Left lung (tissue), 10 donors: ENCODE data around the gene TACC2. TPM values are rescaled to one million over a fixed set of nuclear protein-coding genes. Genes with fewer than 3 reads are reported as not detected.
"Not testable (repeated sequence)": the region's sequence is repeated elsewhere in the genome, so short reads cannot be mapped to it uniquely, and the experiment has no call there.

Experiments used
- ATAC-seq: fragments of 200-7000 bp; cut with Tn5 transposase; one replicate; pipeline ENCODE4 v1.9.1; 2020; ENCODE audit warnings: moderate library complexity
- DNase-seq, 4 donors: peaks; one replicate each; pipeline ENCODE4 v3.0.0-alpha.2; 2013 to 2020
- H3K27ac ChIP-seq, 2 donors: fragments of 200-600 bp; sonication (generic) in 1 of 2; one replicate each; pipeline versions ENCODE4 v1.5.0 to v1.8.0; 2020 to 2021
- H3K27me3 ChIP-seq, 2 donors: fragments of 200-600 bp; sonication (generic) in 1 of 2; one replicate each; pipeline versions ENCODE4 v1.5.0 to v1.8.0; 2020 to 2021
- H3K36me3 ChIP-seq, 2 donors: fragments of 200-600 bp; sonication (generic) in 1 of 2; one replicate each; pipeline versions ENCODE4 v1.5.0 to v1.8.0; 2020 to 2021
- H3K4me1 ChIP-seq, 2 donors: fragments of 200-600 bp; one replicate each; pipeline ENCODE4 v1.8.0; 2021
- H3K4me3 ChIP-seq, 2 donors: fragments of 200-600 bp; sonication (generic) in 1 of 2; one replicate each; pipeline versions ENCODE4 v1.5.0 to v1.8.0; 2020 to 2021; ENCODE audit warnings: mild to moderate bottlenecking in 1 of 2
- H3K9me3 ChIP-seq, 2 donors: fragments of 200-600 bp; sonication (generic) in 1 of 2; one replicate each; pipeline versions ENCODE4 v1.5.0 to v1.8.0; 2020 to 2021
- intact Hi-C, 2 donors: fragments of 100-400 bp; cut with DNase I; formaldehyde crosslinking; loops; one replicate each; pipeline versions ENCODE4 v1.11.2 to v1.14.2; 2022
- polyA plus RNA-seq, 6 donors: library from polyadenylated mRNA; unstranded; fragments of 120-200 nt; gene quantifications; one replicate each; pipeline ENCODE4 v1.2.1, GENCODE V29; 2013; ENCODE audit not compliant: insufficient read length in 6 of 6
- total RNA-seq, 2 donors: library from RNA; stranded (reverse); fragmentation: NEBNext Ultra II Directional; extraction: Animal tissue kit (Norgen Biotek cat#: 25700); gene quantifications; one replicate each; pipeline ENCODE4 v1.2.1, GENCODE V29; 2021
- TF ChIP-seq, protein P1 (sequence below), 2 donors: fragments of 200-600 bp; sonication (generic) in 1 of 2; IDR thresholded peaks; one replicate each; pipeline versions ENCODE4 v1.5.0 to v1.8.0; 2021; ENCODE audit warnings: antibody characterized with exemption in 2 of 2
- donor health status: DM: no; HTN: yes; CAD: no.
- donor health status: DM: no; HTN: no; CAD: no.

TACC2 gene
- total and polyA plus RNA-seq, 8 donors = 21.0 to 193 (median 23.9) TPM

DNA sequence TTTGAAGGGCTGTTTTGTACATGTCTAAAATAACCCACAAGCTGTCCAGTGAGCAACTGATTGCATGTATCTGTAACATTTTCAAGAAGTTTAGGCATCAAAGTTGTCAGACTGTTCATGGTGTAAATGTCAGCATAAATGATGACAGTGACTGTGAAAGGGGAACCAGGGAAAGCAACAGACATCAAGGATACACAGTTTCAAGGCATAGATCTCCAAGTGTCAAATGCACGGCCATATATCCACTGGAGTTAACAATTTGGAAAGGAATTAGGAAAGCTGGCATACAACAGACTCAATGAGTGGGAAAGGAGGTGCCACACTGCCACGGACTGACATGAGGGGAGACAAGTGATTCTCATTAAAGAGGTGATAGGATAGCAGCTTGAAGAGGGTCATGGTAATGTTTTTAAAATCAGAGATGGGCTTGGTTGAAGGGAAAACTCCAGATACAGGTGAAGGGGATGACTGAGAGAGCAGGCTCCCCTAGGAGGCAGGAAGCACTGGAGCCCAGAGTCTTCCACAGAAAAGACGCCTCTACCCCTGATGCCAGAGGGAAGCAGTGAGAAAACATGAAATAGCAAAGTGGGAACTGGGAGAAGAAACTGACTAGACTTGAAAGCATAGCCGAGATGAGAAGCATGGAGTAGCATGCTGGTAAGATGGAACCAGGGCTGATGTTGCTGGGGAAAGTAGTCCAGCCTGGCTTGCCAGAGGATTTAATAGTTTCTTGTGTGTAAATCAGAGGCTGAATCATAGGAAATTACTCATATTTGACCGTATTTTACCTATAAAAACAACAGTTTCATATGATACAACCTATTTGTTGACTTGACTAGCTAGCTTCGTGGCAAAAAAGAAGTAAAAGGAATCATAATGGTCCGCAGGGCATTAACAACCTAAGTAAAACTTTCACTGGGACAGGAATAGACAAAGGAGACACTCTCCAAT, 32.6 kb upstream of the TACC2 start:
- Histone ChIP-seq H3K27me3 (no peaks in the 10 kb centered on the region), H3K36me3 (peaks cover 0 to 71% of the 10 kb centered on the region in 2 donors), H3K4me1 (no peaks in the 10 kb centered on the region), H3K4me3 (no peak overlapping the region), H3K27ac (no peak overlapping the region), H3K9me3 (no peaks in the 10 kb centered on the region)
- DNase-seq (no peak), ATAC-seq (no peak)
- intact Hi-C loops = no loop called here
- TF ChIP-seq, protein P1, sequence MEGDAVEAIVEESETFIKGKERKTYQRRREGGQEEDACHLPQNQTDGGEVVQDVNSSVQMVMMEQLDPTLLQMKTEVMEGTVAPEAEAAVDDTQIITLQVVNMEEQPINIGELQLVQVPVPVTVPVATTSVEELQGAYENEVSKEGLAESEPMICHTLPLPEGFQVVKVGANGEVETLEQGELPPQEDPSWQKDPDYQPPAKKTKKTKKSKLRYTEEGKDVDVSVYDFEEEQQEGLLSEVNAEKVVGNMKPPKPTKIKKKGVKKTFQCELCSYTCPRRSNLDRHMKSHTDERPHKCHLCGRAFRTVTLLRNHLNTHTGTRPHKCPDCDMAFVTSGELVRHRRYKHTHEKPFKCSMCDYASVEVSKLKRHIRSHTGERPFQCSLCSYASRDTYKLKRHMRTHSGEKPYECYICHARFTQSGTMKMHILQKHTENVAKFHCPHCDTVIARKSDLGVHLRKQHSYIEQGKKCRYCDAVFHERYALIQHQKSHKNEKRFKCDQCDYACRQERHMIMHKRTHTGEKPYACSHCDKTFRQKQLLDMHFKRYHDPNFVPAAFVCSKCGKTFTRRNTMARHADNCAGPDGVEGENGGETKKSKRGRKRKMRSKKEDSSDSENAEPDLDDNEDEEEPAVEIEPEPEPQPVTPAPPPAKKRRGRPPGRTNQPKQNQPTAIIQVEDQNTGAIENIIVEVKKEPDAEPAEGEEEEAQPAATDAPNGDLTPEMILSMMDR (IDR thresholded peaks at IDR 0.05) = no peak

DNA sequence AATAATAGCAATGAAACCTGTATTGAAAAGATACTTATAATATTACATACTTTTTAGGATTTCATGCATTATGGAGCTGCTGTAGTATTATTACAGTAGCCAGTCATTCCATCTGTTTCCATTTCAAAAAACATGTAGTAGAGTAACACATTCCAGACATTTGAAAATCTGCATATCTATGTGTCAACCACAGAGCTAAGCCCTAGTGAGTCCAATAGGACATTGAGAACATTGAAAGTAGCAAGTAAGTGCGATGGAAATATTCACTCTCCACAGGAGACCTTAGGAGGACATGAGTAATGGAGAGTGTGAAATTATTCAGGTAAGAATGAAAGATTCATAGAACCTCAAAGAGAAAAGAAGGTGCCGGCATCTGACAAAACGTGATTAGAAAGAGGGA, 29.3 kb upstream of the TACC2 start:
- Histone ChIP-seq H3K4me3 (no peak overlapping the region), H3K9me3 (no peaks in the 10 kb centered on the region), H3K4me1 (no peaks in the 10 kb centered on the region), H3K36me3 (peaks cover 0 to 81% of the 10 kb centered on the region in 2 donors), H3K27ac (no peak overlapping the region), H3K27me3 (no peaks in the 10 kb centered on the region)
- intact Hi-C loops = no loop called here
- TF ChIP-seq, protein P1 (IDR thresholded peaks at IDR 0.05) = no peak
- DNase-seq = no peak
- no peak for ATAC-seq

DNA sequence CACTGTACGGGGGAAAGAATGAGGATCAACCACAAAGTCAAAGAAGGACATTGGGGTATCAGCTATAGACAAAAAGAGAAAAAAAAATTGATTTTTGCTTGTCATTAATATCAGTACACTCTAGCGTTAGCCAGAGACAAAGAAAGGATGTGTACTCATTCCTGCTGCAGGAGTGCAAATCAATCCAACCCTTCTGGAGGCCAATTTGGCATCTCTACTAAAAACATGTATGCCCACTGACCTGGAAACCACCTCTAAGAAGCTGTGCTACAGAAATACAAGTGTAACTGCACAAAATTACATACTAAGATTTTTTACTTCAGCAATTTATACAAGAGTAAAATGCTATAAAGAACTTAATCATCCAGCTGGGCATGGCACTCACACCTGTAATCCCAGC, 27.5 kb upstream of the TACC2 start:
- Histone ChIP-seq H3K4me3 (no peak overlapping the region), H3K9me3 (no peaks in the 10 kb centered on the region), H3K27me3 (no peaks in the 10 kb centered on the region), H3K27ac (no peak overlapping the region), H3K4me1 (no peaks in the 10 kb centered on the region), H3K36me3 (peaks cover 0 to 83% of the 10 kb centered on the region in 2 donors)
- TF ChIP-seq, protein P1 (IDR thresholded peaks at IDR 0.05) = no peak
- ATAC-seq (no peak), DNase-seq (no peak)
- intact Hi-C loops = no loop called here

DNA sequence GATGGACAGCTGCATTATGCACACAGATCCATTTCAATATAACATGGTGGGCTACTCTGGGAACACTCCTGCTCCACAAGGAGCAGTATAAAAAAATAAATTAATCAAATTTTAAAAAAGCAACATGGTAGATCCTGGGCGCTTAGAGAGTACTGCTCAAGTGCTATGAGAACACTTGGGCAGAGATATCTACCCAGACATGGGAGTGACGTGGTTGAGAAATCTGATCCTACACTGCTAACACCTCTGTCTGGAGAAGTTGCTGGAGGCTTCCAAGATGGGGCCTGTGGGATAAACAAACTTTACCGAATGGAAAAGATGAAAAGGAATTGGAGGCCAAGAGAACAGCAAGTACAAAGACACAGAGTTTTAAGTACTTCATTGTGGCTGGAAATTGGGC, 23.0 kb upstream of the TACC2 start:
- H3K9me3 ChIP-seq = no peaks in the 10 kb centered on the region
- H3K36me3 ChIP-seq = peaks cover 0 to 84% of the 10 kb centered on the region in 2 donors

DNA sequence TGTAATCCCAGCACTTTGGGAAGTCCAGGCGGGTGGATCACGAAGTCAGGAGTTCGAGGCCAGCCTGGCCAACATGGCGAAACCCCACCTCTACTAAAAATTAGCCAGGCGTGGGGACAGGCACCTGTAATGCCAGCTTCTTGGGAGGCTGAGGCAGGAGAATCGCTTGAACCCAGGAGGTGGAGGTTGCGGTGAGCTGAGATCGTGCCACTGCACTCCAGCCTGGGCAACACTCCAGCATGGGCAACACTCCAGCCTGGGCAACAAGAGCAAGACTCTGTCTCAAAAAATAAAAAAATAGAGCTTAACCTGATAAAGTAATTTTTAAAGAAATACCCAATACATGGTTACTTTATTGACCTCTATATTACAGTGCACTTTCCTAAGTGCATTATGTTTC, 19.9 kb upstream of the TACC2 start:
- H3K9me3 ChIP-seq, DNase-seq, ATAC-seq, H3K27me3 ChIP-seq, intact Hi-C loops, H3K4me3 ChIP-seq, H3K27ac ChIP-seq: not testable (repeated sequence)
- peaks cover 0 to 72% of the 10 kb centered on the region in 2 donors for H3K36me3 ChIP-seq
- H3K4me1 ChIP-seq = peaks cover 3 to 17% of the 10 kb centered on the region in 2 donors

More for the DNA sequence above, 23.0 kb upstream of the TACC2 start:
- DNase-seq (no peak), ATAC-seq (no peak)
- TF ChIP-seq, protein P1 (IDR thresholded peaks at IDR 0.05) = no peak
- no peak overlapping the region for H3K4me3 ChIP-seq
- H3K4me1 ChIP-seq = no peaks in the 10 kb centered on the region
- no peak overlapping the region for H3K27ac ChIP-seq
- H3K27me3 ChIP-seq = no peaks in the 10 kb centered on the region
- intact Hi-C loops = no loop called here
